ENCODE results near the gene SLC6A3.
"Not testable (repeated sequence)": the region's sequence is repeated elsewhere in the genome, so short reads cannot be mapped to it uniquely, and the experiment has no call there.

The SLC6A3 gene

DNA sequence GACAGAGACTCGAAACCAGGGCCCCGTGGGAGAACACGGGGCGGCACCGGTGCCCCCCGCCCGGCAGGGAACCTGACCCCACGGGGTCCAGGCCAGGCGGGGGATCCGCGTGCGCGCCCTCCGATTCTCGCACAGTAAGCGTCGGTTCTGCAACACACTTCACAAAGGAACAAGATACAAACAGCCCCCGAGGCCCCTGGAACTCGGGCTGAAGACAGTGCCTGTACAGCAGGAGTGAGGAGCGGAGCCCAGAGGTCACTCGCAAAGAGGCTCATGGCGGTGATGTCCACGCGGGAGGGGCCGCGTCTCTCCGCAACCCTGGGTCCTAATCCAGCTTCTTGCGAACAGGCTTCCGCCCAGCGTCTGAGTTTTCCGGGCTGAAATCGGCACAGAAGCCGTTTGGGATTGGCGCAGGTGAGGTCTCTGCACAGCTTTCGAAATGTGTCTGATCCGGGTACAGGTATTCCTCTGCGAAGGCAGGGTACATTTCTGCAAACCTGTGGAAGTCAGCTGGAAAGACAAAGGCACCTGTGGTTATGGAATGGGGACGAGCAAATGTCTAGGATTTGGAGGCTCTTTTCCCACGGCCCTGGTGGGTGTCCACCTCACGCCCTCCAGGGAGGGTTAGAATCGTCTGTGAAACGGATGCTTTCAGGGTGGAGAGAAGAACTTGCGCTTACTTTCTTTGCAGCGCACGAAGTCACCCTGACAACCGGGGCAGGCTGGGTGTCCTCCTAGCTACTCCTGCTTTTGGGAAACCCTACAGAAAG, 18.3 kb upstream of the SLC6A3 start:
- DNase-seq: no peak

DNA sequence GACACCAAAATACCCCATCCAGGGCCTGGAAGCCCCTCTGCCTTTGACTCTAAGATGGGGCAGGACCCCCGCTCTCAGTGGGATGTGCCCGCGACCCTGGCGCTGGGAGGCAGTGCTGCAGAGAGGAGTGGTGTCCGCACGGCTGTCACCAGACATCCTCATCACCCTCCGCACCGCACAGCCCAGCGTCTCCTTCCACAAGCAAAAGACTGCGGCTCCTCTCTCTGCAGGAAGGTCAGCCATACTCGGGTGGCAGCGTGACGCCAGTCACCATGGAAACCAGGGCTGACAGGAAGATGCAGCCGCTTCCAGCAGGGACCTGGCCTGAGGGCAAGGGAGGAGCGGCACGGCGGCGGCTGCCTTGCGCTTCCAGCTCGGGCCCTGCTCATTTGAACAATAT, 17.1 kb upstream of the SLC6A3 start:
- DNase-seq: no peak

DNA sequence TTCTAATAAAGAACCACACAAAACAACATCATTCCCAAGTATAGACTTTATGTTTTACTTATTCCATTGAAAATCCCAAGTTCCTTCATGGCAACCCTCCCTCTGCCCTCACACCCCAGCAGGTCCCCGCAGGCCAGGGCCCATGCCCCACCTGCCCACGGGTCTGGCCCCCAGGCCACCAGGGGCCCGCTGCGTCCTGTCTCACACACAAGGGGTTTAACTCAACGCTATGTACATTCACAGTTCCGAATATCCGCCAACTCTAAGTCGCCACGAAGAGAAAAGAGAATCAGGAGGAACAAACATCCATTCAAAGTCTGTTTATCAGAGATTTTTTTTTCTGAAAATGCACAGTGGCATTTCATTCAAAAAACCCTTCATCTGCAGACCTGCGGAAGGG, 16.2 kb upstream of the SLC6A3 start:
- DNase-seq: no peak

DNA sequence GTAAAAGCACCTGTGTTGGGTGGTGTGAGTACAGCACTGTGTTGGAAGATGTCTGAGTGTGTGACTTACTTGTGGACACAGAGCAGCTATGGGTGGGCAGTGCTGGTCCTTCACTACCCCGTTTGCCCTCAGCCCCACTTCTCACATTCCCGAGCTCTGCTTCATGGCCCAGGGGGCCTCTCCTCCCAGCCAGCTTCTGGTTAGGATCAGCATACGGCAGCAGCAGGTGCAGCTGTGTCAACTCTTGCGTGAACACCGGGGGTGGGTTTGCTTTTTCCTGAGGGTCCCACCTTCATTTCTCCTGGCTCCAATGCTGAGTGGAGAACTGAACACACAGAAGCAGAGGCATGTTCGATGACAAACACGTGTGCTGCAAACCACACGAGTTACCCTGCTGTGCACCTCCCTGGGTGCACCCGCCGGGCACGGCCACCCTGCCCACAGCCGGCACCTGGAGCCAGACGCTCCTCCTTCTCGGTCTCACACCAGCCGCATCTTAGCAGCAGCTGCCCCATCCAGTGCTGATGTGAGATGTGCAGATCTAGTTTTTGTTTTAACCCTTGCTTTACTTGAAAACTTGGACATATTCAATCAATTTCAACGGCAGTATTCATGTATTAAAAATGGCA, 14.9 kb upstream of the SLC6A3 start:
- DNase-seq: no peak

DNA sequence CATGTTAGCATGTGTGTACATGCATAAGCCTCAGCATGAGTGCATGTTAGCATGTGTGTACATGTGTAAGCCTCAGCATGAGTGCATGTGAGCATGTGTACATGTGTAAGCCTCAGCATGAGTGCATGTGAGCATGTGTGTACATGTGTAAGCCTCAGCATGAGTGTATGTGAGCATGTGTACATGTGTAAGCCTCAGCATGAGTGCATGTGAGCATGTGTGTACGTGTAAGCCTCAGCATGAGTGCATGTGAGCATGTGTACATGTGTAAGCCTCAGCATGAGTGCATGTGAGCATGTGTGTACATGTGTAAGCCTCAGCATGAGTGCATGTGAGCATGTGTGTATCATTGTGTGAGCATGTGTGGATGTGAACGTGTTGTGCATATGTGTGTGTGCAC, 14.2 kb upstream of the SLC6A3 start:
- not testable (repeated sequence) for DNase-seq

DNA sequence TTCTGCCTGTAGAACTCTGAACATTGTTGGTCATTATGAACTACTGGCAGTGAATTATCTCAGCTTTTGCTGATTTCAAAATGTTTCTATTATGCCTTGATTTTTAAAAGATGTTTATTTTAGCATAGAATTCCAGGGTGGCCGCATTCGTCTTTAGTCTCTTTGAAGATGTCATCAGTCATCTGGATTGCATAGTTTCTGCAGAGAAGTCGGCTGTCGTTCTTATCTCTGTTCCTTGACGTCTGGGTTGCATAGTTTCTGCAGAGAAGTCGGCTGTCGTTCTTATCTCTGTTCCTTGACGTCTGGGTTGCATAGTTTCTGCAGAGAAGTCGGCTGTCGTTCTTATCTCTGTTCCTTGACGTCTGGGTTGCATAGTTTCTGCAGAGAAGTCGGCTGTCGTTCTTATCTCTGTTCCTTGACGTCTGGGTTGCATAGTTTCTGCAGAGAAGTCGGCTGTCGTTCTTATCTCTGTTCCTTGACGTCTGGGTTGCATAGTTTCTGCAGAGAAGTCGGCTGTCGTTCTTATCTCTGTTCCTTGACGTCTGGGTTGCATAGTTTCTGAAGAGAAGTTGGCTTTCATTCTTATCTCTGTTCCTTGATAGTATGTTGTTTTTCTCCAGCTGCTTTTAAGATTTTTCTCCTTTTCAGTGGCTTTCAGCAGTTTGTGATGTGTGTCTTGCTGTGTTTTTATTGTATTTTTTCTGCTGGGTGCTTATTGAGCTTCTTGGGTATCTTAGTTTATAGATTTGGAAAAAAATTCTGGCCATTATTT, 11.1 kb upstream of the SLC6A3 start:
- not testable (repeated sequence) for DNase-seq

DNA sequence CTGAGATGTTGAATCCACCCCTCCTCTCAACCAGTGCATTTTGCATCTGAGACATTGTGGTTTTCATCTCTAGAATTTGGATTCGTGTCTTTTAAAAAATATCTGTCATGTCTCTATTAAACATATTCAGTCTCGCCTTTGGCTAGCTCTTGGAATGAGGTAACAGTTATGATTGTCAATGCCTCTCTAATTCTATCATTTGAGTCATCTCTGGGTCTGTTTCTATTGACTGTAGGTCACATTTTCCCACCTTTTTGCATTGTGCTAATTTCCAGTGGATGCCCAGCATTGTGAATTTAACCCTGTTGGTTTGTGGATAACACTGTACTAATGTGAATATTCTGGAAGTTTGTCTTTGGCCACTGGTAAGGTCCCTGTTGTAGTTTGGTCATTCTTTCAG, 8.4 kb upstream of the SLC6A3 start:
- no peak for DNase-seq

DNA sequence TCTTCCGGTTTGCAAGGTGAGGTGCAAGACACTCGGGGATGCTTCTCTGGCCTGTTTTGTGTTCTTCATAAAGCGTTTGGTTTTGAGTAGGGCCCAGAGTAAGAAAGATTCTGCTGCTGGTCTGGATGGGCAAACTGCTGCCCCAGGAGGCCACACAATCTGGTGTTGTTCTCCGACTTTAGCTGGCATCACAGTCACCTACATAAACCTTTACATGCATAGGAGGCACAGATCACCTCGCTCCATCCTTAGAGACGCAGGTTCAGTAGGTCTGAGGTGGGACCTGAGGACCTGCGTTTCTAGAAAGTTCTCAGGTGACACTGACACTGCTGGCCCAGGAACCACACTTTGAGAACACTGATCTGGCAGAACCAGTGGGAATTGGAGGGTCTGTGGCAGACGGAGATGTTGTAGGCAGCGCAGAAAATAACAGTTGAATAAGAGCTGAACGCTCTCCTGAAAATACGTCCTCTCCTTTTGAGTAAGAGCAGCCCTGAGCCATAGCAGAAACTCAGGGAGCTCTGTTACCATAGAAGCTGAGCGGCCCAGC, 3.9 kb upstream of the SLC6A3 start:
- DNase-seq: no peak

DNA sequence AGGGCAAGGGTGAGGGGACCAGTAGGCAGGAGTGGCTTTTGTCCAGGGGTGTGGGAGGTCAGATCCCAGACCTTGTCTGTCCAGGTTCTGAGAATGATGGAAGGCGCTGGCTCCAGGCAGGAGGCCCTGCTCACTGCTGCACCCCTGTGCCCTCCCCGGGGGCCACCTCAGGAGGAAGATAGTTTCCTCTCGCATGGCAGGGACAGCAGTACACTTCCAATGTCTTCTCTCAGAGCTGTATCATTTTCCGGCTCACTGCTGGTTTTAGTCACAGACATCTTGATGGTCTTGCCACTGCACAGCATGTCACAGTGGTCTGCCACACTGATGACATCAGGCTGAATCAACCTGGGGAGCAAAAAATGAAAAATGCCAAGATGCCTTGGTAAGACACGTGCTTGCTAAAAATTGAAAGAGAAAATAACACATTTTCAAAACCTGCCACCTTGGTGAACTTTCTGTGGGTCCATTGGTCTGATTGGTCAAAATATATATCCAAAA, 3.3 kb upstream of the SLC6A3 start:
- DNase-seq: no peak

DNA sequence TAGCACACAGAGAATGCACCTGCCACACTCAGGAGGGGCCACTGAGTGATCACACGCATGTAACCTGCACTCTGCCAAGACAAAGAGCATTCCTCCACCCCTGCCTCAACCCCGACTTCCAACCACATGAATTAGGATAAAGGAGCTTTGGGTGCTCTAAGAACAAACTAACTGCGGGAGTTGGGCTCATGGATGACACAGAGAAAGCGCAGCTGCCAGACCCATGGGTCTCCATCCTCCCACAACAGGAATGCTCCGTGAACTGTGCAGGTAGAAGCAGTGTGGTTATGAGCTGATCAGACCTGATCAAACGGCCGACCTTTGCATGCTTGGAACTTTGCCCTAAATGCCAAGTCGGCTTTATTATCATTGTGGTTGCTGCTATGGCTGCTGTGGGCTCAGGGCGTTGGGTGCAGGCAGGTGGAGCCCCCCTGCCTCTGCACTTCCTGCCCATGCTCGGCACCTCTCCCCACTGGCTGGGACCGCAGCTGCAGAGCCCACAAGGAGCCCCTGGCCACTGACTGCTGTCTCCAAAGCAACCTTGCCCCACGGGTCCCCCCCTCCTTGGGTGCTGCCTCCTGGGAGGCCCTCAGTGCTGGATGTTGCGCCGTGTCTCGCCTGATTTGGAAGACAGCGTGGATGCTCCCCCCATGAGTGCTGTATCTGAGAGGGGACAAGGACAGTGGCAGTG, 2.6 kb upstream of the SLC6A3 start:
- DNase-seq: no peak

DNA sequence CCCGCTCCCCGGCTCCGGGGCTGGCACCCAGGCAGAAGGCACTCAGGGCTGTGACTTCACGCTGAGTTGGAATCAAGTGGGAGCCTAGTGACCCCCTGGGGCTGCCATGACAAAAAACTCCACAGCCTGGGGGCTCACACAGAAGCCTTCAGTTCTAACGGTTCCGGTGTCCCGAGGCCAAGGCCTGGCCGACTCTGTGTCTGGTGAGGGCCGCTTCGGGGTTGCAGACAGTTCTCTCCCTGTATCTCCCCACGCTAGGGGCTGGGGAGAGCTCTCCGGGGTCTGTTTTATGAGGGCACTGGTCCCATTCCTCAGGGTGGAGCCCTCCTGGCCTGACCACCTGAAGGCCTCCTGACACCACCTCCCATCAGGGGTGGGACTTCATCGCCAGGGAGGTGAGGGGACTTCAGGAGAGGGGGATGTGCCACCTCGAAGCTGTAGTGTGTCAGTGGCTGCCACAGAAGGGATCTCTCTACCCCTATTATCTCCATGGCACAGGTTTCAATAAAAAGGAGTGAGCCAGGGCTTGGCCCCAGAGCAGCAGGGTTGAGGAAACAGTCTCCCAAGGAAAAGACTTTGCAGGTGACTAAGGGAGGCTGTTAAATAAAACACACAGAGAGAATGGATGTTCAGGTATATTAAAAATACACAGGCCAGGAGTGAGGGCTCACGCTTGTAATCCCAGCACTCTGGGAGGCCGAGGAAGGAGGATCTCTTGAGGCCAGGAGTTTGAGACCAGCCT, 1.5 kb upstream of the SLC6A3 start:
- no peak for DNase-seq

DNA sequence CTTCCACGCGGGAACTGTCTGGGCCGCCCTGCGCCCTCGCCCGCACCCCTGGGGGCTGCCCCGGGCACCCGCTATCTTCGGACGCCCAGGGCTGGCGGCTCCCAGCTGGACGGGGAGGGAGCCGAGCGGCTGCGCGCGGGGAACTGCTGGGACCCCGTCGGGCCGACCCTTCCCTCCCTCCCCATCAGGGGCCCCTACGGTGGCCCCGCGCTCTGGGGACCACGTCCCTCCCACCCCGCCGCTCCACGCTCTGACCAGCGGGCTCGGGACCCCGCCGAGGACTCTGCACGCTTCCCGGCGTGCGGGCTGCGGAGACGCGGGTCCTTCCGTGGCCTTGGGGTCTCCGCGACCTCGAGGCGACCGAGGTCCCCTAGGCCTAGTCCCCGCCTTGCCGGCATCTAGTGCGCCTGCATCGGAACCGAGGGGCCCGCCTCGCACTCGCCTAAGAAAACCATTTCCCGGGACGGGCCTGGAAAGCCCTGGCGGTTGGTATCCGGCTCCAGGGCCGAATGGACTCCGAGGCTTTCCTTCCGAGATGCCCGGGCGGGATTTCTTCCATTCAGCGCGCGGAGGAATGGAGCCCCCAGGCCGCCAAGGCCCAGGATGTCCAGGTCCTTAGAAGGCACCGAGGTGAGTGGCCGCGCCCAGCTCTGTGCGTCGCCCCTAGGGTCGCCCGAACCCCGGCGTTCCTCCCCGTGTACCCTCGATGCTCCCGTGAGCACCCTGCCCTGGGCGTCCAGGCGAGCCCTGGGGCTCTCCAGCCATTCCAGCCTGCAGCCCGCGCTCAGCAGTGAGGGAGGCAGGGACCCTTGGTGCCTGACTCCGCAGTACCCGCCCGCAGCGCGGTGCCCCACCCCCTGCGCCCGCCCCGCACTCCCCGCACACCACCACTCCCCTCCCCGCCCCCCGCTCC, 705 bp upstream of the SLC6A3 start:
- no peak for DNase-seq

DNA sequence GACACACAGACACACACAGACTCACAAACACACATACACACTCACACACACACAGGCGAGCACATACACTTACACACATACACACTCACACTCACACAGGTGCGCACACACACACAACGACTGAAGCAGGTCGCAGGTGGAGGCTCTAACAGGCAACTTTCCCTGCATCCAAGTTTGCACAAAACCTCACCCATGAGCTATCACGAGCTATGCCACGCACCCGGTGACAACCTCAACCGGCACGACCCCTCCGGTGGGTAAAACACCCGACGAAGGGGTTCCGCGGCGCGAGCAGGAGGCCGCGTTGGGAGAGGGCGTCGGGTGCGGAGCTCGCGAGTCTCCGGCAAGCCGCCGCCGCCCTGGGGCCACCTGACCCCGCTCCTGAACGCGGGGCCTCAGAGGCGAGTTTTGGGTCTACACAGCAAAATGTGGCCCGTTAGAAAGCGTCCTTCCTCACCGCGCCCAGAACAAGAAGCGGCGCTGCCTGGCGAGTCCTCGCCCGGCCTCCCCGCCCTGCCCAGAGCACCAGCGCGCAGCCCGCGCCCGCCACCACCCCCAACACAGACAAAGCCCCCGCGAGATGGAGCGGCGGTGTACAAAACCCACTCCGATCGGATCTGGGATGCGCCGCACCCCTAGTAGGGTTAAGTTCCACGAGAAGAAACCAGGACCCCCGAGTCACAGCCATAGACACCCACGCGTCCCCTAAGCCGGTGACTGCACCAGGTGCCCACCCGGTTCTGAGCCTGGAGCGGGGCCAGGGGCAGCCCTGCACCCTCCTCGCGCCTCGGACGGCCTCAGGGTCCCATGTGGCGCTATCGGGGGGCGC, 665 bp downstream of the SLC6A3 start:
- DNase-seq: no peak

DNA sequence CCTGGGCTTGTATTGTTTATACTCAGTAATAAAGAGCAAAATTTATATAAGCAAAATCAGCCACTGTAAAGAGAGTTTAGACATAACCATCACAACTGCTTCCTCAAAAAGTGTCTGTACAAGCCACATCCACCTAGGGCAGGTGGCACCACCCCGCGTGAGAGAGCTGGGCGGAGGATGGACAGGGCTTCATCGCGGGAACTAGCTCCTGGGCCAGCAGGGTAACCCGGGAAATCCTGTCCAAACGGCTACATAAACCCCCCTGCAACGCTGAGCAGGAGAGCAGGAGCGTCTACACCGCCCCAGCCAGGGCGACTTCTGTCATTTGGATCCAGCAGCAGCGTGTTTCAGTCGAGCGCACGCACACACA, 1.3 kb downstream of the SLC6A3 start:
- no peak for DNase-seq

DNA sequence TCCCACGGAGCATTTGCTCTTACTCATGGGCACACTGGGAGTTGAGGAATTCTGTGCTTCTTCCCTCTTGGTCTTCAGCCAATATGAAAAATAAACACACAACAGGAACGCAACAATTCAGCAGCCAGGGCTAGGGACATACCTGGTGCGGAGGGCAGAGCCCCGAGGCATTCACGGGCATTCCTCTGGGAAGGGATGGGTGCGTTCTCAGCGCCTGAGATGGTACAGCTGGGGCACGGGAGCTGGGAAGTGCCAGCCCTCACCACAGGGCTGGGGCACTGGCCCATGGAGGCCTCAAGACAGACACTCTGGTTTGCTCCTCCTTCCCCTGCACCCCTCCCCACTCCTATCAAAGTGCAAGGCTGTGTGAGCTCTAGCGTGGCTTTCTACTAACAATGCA, 2.1 kb downstream of the SLC6A3 start:
- no peak for DNase-seq

DNA sequence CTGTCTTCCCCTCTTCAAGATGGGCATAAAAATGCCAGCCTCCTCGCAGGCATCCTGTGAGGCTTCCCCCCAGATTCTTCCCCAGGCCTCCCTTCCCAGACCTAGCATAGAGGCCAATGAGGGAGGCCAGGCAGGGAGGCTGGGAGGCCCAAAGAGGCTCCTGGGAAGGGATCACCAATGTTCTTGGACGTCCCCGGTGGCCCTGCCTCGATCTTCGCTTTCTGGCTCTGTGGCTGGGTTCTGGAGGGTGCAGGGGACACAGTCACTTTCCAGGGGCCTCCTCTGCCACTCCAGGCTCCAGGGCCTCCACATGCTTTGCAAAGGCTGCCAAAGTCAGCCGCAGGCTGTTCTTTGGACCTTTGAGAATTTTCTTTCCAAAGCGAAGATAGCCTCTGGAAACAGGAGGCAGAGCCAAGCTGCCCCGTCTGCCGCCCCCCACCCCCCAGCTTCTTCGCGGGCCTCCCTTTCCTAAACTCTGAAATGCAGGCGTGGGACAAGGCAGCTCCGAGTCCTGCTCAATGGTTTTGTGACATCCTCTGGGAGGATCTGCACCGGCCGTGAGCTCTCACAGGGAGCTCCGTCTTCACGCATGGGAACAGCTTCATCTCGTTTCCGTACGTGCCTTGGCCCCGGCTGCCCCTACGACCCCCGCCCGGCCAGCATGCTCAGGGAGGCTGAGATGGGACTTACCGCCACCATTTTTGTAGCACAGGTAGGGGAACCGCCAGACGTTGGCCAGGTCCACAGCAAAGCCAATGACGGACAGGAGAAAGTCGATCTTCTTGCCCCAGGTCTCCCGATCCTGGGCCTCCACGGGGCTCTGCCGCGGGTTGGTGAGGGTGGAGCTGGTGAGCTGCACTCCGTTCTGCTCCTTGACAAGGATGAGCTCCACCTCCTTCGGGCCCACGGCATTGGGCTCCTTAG, 2.8 kb downstream of the SLC6A3 start:
- DNase-seq: no peak

DNA sequence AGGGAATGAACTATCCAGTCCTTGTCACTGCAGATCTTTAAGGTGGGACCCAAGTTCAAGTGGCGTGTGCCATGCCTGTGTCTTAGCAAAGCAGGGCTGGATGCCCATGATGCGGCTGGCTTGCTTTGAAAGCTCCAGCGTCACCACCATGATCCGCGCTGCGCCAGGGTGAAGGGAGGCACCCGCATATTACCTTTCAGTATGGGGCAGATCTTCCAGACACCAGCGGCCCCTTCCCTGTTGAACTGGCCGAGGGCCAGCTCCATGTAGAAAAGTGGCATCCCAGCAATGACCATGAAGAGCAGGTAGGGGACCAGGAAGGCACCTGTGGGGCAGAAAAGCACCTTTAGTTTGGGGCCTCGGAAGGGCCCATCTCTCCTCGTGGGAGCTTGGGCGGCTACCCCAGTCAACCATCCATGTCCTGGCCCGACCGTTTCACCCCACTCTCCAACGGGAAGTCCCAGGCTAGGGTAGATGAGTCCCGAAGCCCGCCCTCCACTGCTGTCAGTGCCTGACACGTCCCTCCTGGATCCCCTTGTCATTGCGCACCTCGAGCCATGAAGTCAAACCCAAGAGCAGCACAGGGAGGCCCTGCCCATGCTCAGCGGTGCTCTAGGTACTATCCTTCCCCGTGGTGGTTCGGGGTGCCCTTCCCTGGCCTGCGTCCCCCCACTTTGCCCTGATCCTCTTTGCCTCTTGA, 3.9 kb downstream of the SLC6A3 start:
- no peak for DNase-seq

DNA sequence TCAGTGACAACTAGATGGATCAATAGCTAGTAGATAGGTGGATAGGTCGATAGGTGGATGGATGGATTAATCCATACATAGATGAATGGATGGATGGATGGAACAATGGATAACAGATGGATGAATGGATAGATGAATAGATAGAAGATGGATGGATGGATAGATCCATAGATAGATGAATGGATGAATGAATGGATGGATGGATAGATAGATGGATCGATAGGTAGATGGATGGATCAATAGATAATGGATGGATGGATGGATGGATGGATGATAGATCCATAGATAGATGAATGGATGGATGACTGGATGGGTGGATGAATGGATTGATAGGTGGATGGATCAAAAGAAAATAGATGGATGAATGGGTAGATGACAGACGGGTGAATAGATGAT, 5.1 kb downstream of the SLC6A3 start:
- no peak for DNase-seq

All from NCI-H187 (cell line).